ENCODE results near the gene RPRML. TPM values are rescaled to one million over a fixed set of nuclear protein-coding genes. Genes with fewer than 3 reads are reported as not detected.
A peak's percentile ranks its signal among the peaks of the same experiment; 100 is the strongest.
"Not testable (repeated sequence)": the region's sequence is repeated elsewhere in the genome, so short reads cannot be mapped to it uniquely, and the experiment has no call there.

Gene RPRML
- total RNA-seq, result not detected
- polyA plus RNA-seq, result not detected

- Mint-ChIP-seq H3K4me1 (peaks cover 0 to 18% (median 4%) of the 10 kb centered on the region in 4 donors), H3K36me3 (peaks cover 28% of the 10 kb centered on the region), H3K27ac (peak within 1 kb of the TSS in 1 of 3 donors; percentile 63), H3K27me3 (peaks cover 47% of the 10 kb centered on the region), H3K4me3 (peak within 1 kb of the TSS in 3 of 4 donors; percentile 82 to 89 (median 86)), H3K9me3 (no peaks in the 10 kb centered on the region)
- ATAC-seq (ENCODE audit: low read depth in 2 of 2) (peak in 1 of 2 donors; percentile 45), DNase-seq (peak in 1 of 3 donors; percentile 24)
- Histone ChIP-seq H3K9me3 (ENCODE audit: control insufficient read depth in 2 of 2, low read length in 2 of 2) (no peaks in the 10 kb centered on the region), H3K4me1 (ENCODE audit: control insufficient read depth, insufficient read depth, low read length, poor library complexity, severe bottlenecking) (peaks cover 18% of the 10 kb centered on the region), H3K27me3 (ENCODE audit: control insufficient read depth, insufficient read depth, low read length) (peaks cover 14% of the 10 kb centered on the region), H3K36me3 (ENCODE audit: control insufficient read depth, insufficient read depth, low read length) (no peaks in the 10 kb centered on the region), H3K27ac (ENCODE audit: insufficient read depth, low read length, poor library complexity, severe bottlenecking) (no peak within 1 kb of the TSS), H3K4me3 (ENCODE audit: low read depth, low read length) (no peak within 1 kb of the TSS)
These were observed at the start of gene RPRML for GRCh38 chr17:46979147-46979863. Gene RPRML, minus strand, starts transcription at chr17:46979253. Its CDS starts 246 bp downstream, at chr17:46979007.

GRCh38 chr17:47016966-47017365, 37.9 kb upstream of the RPRML start:
- not testable (repeated sequence) for H3K4me3 Mint-ChIP-seq; H3K27ac ChIP-seq (ENCODE audit: insufficient read depth, low read length, poor library complexity, severe bottlenecking); H3K27me3 ChIP-seq (ENCODE audit: control insufficient read depth, insufficient read depth, low read length); H3K27ac Mint-ChIP-seq; H3K27me3 Mint-ChIP-seq; H3K9me3 ChIP-seq (ENCODE audit: control insufficient read depth in 2 of 2, low read length in 2 of 2); H3K9me3 Mint-ChIP-seq; ATAC-seq (ENCODE audit: low read depth in 2 of 2); H3K36me3 ChIP-seq (ENCODE audit: control insufficient read depth, insufficient read depth, low read length); H3K4me3 ChIP-seq (ENCODE audit: low read depth, low read length); H3K4me1 ChIP-seq (ENCODE audit: control insufficient read depth, insufficient read depth, low read length, poor library complexity, severe bottlenecking); DNase-seq
- Mint-ChIP-seq H3K4me1 (peaks cover 9 to 14% (median 12%) of the 10 kb centered on the region in 4 donors), H3K36me3 (peaks cover 12% of the 10 kb centered on the region)

GRCh38 chr17:47013341-47013740, 34.3 kb upstream of the RPRML start:
- Mint-ChIP-seq H3K27me3 (no peaks in the 10 kb centered on the region), H3K27ac (no peak overlapping the region)

GRCh38 chr17:47012457-47012856, 33.4 kb upstream of the RPRML start:
- no peak for ATAC-seq (ENCODE audit: low read depth in 2 of 2)
- Histone ChIP-seq H3K36me3 (ENCODE audit: control insufficient read depth, insufficient read depth, low read length) (no peaks in the 10 kb centered on the region), H3K9me3 (ENCODE audit: control insufficient read depth in 2 of 2, low read length in 2 of 2) (no peaks in the 10 kb centered on the region), H3K27me3 (ENCODE audit: control insufficient read depth, insufficient read depth, low read length) (no peaks in the 10 kb centered on the region), H3K27ac (ENCODE audit: insufficient read depth, low read length, poor library complexity, severe bottlenecking) (no peak overlapping the region), H3K4me3 (ENCODE audit: low read depth, low read length) (no peak overlapping the region), H3K4me1 (ENCODE audit: control insufficient read depth, insufficient read depth, low read length, poor library complexity, severe bottlenecking) (no peaks in the 10 kb centered on the region)
- Mint-ChIP-seq H3K9me3 (no peaks in the 10 kb centered on the region), H3K4me1 (peaks cover 9 to 14% (median 12%) of the 10 kb centered on the region in 4 donors), H3K36me3 (peaks cover 11% of the 10 kb centered on the region), H3K27ac (no peak overlapping the region), H3K27me3 (no peaks in the 10 kb centered on the region), H3K4me3 (peak overlapping the region in 1 of 4 donors; percentile 32)
- DNase-seq, result peak in 1 of 3 donors; percentile 20

More at GRCh38 chr17:47013341-47013740, 34.3 kb upstream of the RPRML start:
- Mint-ChIP-seq H3K4me1 (peaks cover 9 to 14% (median 12%) of the 10 kb centered on the region in 4 donors), H3K36me3 (peaks cover 11% of the 10 kb centered on the region), H3K9me3 (no peaks in the 10 kb centered on the region), H3K4me3 (no peak overlapping the region)
- Histone ChIP-seq H3K4me3 (ENCODE audit: low read depth, low read length) (no peak overlapping the region), H3K27ac (ENCODE audit: insufficient read depth, low read length, poor library complexity, severe bottlenecking) (no peak overlapping the region), H3K27me3 (ENCODE audit: control insufficient read depth, insufficient read depth, low read length) (no peaks in the 10 kb centered on the region), H3K4me1 (ENCODE audit: control insufficient read depth, insufficient read depth, low read length, poor library complexity, severe bottlenecking) (no peaks in the 10 kb centered on the region), H3K9me3 (ENCODE audit: control insufficient read depth in 2 of 2, low read length in 2 of 2) (no peaks in the 10 kb centered on the region), H3K36me3 (ENCODE audit: control insufficient read depth, insufficient read depth, low read length) (no peaks in the 10 kb centered on the region)
- no peak for DNase-seq
- ATAC-seq (ENCODE audit: low read depth in 2 of 2), result no peak

- ATAC-seq (ENCODE audit: low read depth in 2 of 2) (no peak), DNase-seq (no peak)
- peaks cover 9 to 16% (median 13%) of the 10 kb centered on the region in 4 donors for H3K4me1 Mint-ChIP-seq
- no peak overlapping the region for H3K4me3 Mint-ChIP-seq
- H3K27me3 ChIP-seq (ENCODE audit: control insufficient read depth, insufficient read depth, low read length), result no peaks in the 10 kb centered on the region
- H3K9me3 Mint-ChIP-seq, result no peaks in the 10 kb centered on the region
- H3K27me3 Mint-ChIP-seq, result no peaks in the 10 kb centered on the region
- H3K36me3 Mint-ChIP-seq, result peaks cover 11% of the 10 kb centered on the region
- no peak overlapping the region for H3K27ac Mint-ChIP-seq
- H3K27ac ChIP-seq (ENCODE audit: insufficient read depth, low read length, poor library complexity, severe bottlenecking), result no peak overlapping the region
- H3K4me3 ChIP-seq (ENCODE audit: low read depth, low read length), result no peak overlapping the region
- H3K9me3 ChIP-seq (ENCODE audit: control insufficient read depth in 2 of 2, low read length in 2 of 2), result no peaks in the 10 kb centered on the region
- H3K4me1 ChIP-seq (ENCODE audit: control insufficient read depth, insufficient read depth, low read length, poor library complexity, severe bottlenecking), result no peaks in the 10 kb centered on the region
- no peaks in the 10 kb centered on the region for H3K36me3 ChIP-seq (ENCODE audit: control insufficient read depth, insufficient read depth, low read length)
These were observed 30.9 kb upstream of the RPRML start for GRCh38 chr17:47009759-47010594.

GRCh38 chr17:47004906-47005305, 25.9 kb upstream of the RPRML start:
- H3K9me3 ChIP-seq (ENCODE audit: control insufficient read depth in 2 of 2, low read length in 2 of 2), result no peaks in the 10 kb centered on the region
- no peak overlapping the region for H3K27ac ChIP-seq (ENCODE audit: insufficient read depth, low read length, poor library complexity, severe bottlenecking)
- H3K36me3 ChIP-seq (ENCODE audit: control insufficient read depth, insufficient read depth, low read length), result no peaks in the 10 kb centered on the region
- ATAC-seq (ENCODE audit: low read depth in 2 of 2), result no peak
- H3K9me3 Mint-ChIP-seq, result peaks cover 0 to 3% (median 0%) of the 10 kb centered on the region in 7 donors
- no peak overlapping the region for H3K4me3 ChIP-seq (ENCODE audit: low read depth, low read length)
- no peaks in the 10 kb centered on the region for H3K36me3 Mint-ChIP-seq
- H3K4me1 ChIP-seq (ENCODE audit: control insufficient read depth, insufficient read depth, low read length, poor library complexity, severe bottlenecking), result no peaks in the 10 kb centered on the region
- peak overlapping the region in 1 of 3 donors; percentile 15 for H3K27ac Mint-ChIP-seq
- no peaks in the 10 kb centered on the region for H3K27me3 ChIP-seq (ENCODE audit: control insufficient read depth, insufficient read depth, low read length)
- H3K4me1 Mint-ChIP-seq, result peaks cover 4 to 15% (median 8%) of the 10 kb centered on the region in 4 donors
- H3K27me3 Mint-ChIP-seq, result no peaks in the 10 kb centered on the region
- DNase-seq, result no peak
- no peak overlapping the region for H3K4me3 Mint-ChIP-seq

- not testable (repeated sequence) for H3K4me3 Mint-ChIP-seq; H3K9me3 Mint-ChIP-seq; H3K9me3 ChIP-seq (ENCODE audit: control insufficient read depth in 2 of 2, low read length in 2 of 2); H3K36me3 ChIP-seq (ENCODE audit: control insufficient read depth, insufficient read depth, low read length); H3K27ac Mint-ChIP-seq; H3K27ac ChIP-seq (ENCODE audit: insufficient read depth, low read length, poor library complexity, severe bottlenecking); H3K36me3 Mint-ChIP-seq; H3K4me3 ChIP-seq (ENCODE audit: low read depth, low read length); H3K4me1 ChIP-seq (ENCODE audit: control insufficient read depth, insufficient read depth, low read length, poor library complexity, severe bottlenecking); H3K27me3 Mint-ChIP-seq; H3K27me3 ChIP-seq (ENCODE audit: control insufficient read depth, insufficient read depth, low read length); DNase-seq; ATAC-seq (ENCODE audit: low read depth in 2 of 2)
- peaks cover 4 to 15% (median 8%) of the 10 kb centered on the region in 4 donors for H3K4me1 Mint-ChIP-seq
These were observed 24.8 kb upstream of the RPRML start for GRCh38 chr17:47003864-47004263.

All from CD4-positive, CD25-positive, alpha-beta regulatory T cell (primary cell).